DOHH2 (cell line): ENCODE results near the gene PIAS3.
A peak's percentile ranks its signal among the peaks of the same experiment; 100 is the strongest.

Experiments
- H3F3A ChIP-seq: fragments of 200-600 bp; sonication (generic), shearing (Covaris generic); 2 replicates; pipeline ENCODE4 v1.6.0; 2016; ENCODE audit warnings: antibody characterized with exemption, mild to moderate bottlenecking; ENCODE audit not compliant: control insufficient read depth, insufficient read depth
- H3K27ac ChIP-seq: fragments of 200-600 bp; sonication (generic); 2 replicates; pipeline ENCODE4 v1.5.1; 2014; ENCODE audit warnings: low read depth, mild to moderate bottlenecking, low read length, moderate library complexity
- H3K27me3 ChIP-seq: fragments of 200-600 bp; sonication (generic); 2 replicates; pipeline ENCODE4 v1.6.1; 2014; ENCODE audit warnings: mild to moderate bottlenecking, low read length, mixed read lengths; ENCODE audit not compliant: control insufficient read depth
- H3K36me3 ChIP-seq: fragments of 200-600 bp; sonication (generic); 2 replicates; pipeline ENCODE4 v1.6.1; 2014; ENCODE audit warnings: mild to moderate bottlenecking, low read length, moderate library complexity, mixed read lengths; ENCODE audit not compliant: control insufficient read depth
- H3K4me1 ChIP-seq: fragments of 200-600 bp; sonication (generic); 2 replicates; pipeline ENCODE4 v1.6.1; 2014; ENCODE audit warnings: mild to moderate bottlenecking, low read length, mixed read lengths; ENCODE audit not compliant: control insufficient read depth
- H3K4me2 ChIP-seq: fragments of 200-600 bp; sonication (generic); 2 replicates; pipeline ENCODE4 v1.6.0; 2014; ENCODE audit warnings: mild to moderate bottlenecking, low read length, moderate library complexity
- H3K4me3 ChIP-seq: fragments of 200-600 bp; sonication (generic); 2 replicates; pipeline ENCODE4 v1.5.1; 2014; ENCODE audit warnings: mild to moderate bottlenecking, low read length, mixed read lengths
- H3K79me2 ChIP-seq: fragments of 200-600 bp; sonication (generic); 2 replicates; pipeline ENCODE4 v1.6.1; 2014; ENCODE audit warnings: mild to moderate bottlenecking, low read length, mixed read lengths; ENCODE audit not compliant: control insufficient read depth
- H3K9me2 ChIP-seq: fragments of 200-600 bp; sonication (generic); replicated peaks from 2 replicates; pipeline ENCODE4 v1.6.1; 2014; ENCODE audit warnings: mild to moderate bottlenecking, low read length, mixed read lengths; ENCODE audit not compliant: control insufficient read depth
- H3K9me3 ChIP-seq: fragments of 200-600 bp; sonication (generic); 2 replicates; pipeline ENCODE4 v1.6.1; 2014; ENCODE audit warnings: antibody characterized with exemption, low read length, mixed read lengths; ENCODE audit not compliant: control insufficient read depth, insufficient read depth
- H4K20me1 ChIP-seq: fragments of 200-600 bp; sonication (generic); 2 replicates; pipeline ENCODE4 v1.6.0; 2014; ENCODE audit warnings: low read depth, mild to moderate bottlenecking, antibody characterized with exemption, low read length, moderate library complexity; ENCODE audit not compliant: control insufficient read depth, insufficient read depth
- CTCF ChIP-seq: fragments of 200-600 bp; sonication (generic); IDR thresholded peaks from one replicate; pipeline ENCODE4 v1.5.1; 2014; ENCODE audit warnings: antibody characterized with exemption, mild to moderate bottlenecking, low read depth, low read length; ENCODE audit not compliant: poor library complexity, severe bottlenecking
- EZH2phosphoT487 ChIP-seq: fragments of 200-600 bp; sonication (generic); IDR thresholded peaks from 2 replicates; pipeline ENCODE4 v1.6.1; 2017; ENCODE audit warnings: borderline replicate concordance, mild to moderate bottlenecking, antibody characterized with exemption, low read length, moderate library complexity, mixed read lengths

PIAS3 gene

DNA sequence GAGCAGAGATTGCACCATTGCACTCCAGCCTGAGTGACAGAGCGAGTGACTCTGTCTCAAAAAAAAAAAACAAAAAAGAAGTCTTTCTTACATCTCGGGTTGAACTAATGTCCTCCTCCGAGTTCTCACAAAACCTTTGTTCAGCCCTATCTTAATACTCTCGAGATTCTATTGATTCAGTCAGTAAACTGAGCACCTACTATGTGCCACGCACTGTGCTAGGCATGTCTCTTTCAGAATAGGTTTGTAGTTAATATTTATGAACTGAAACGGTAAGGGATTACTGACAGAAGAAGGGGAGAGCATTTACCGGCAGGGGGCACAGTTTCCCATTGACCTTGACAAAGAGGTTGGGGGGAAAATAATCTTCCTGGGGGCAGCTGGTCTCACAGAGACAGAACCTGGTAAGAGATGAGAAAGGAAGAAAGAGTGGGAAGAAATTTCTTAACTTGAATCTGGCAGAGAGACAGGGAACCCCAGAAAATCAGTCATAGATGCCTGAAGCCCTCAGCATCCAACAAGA lies 3.4 kb downstream of the PIAS3 start:
- Histone ChIP-seq H3K9me2 (no peaks in the 10 kb centered on the region), H3K79me2 (0 out of 2 replicates have a peak, but pooled peaks cover 3% of the 10 kb centered on the region), H3K9me3 (no peaks in the 10 kb centered on the region), H3K36me3 (peaks cover 8% of the 10 kb centered on the region), H3K27me3 (no peaks in the 10 kb centered on the region), H4K20me1 (no peaks in the 10 kb centered on the region), H3K4me3 (no peak overlapping the region), H3F3A (no peaks in the 10 kb centered on the region), H3K27ac (no peak overlapping the region), H3K4me1 (peaks cover 13% of the 10 kb centered on the region), H3K4me2 (no peak overlapping the region)
- peak; percentile 72 for TF ChIP-seq CTCF
- no peak for TF ChIP-seq EZH2phosphoT487

DNA sequence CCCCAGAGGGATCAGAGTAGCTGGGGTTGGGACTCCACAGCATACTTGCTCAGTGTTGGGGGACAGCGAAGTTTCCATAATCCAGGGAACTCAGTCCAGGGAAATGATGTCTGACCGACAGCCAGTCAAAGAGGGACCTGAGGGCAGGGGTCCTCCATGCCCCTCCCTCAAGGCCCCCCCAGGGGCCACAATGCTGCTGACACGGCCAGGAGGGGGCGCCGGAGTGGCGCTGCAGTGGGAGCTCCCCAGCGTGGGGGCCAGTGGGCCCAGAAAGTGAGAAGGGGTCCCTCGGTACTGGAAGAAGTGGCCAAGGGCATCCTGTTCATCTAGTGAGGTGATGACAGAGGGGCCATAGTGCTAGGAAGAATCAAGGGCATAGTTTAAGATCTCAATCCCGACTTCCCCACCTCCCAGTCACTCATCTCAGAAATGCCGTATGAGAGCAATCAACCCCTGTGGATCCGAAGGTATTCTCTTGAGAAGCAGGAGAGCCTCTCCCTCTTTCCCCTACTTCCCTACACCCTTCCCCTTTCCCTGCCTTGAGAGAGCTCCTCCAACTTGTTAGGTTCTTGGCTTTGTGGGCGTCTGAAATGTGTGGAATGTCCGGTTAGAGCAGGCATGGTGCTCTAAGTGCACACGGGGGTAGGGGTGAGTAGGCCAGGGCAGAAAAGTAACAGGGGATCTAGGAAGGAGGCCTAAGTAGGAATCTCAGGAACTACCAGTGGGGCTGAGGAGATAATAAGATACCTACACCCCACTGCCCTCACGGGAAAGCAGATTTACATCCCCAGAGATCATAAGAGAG lies 9.3 kb downstream of the PIAS3 start:
- no peak overlapping the region for H3K27ac ChIP-seq
- peaks cover 13% of the 10 kb centered on the region for H3K36me3 ChIP-seq
- H4K20me1 ChIP-seq, result no peaks in the 10 kb centered on the region
- H3K9me2 ChIP-seq, result no peaks in the 10 kb centered on the region
- peaks cover 8% of the 10 kb centered on the region for H3F3A ChIP-seq
- H3K4me2 ChIP-seq, result no peak overlapping the region
- no peak overlapping the region for H3K4me3 ChIP-seq
- H3K4me1 ChIP-seq, result peaks cover 21% of the 10 kb centered on the region
- TF ChIP-seq CTCF (peak; percentile 85), EZH2phosphoT487 (no peak)
- H3K27me3 ChIP-seq, result no peaks in the 10 kb centered on the region
- H3K79me2 ChIP-seq, result no peaks in the 10 kb centered on the region
- H3K9me3 ChIP-seq, result no peaks in the 10 kb centered on the region

GRCh38 chr1:145847827-145848226 lies 11.1 kb downstream of the PIAS3 start:
- no peaks in the 10 kb centered on the region for H3K27me3 ChIP-seq
- no peak for TF ChIP-seq CTCF
- no peak for TF ChIP-seq EZH2phosphoT487
- H3K4me1 ChIP-seq, result peaks cover 30% of the 10 kb centered on the region
- H3F3A ChIP-seq, result peaks cover 23% of the 10 kb centered on the region
- no peak overlapping the region for H3K27ac ChIP-seq
- H3K36me3 ChIP-seq, result peaks cover 23% of the 10 kb centered on the region
- no peak overlapping the region for H3K4me3 ChIP-seq
- no peaks in the 10 kb centered on the region for H3K79me2 ChIP-seq
- no peaks in the 10 kb centered on the region for H3K9me2 ChIP-seq
- H3K9me3 ChIP-seq, result no peaks in the 10 kb centered on the region
- no peak overlapping the region for H3K4me2 ChIP-seq
- H4K20me1 ChIP-seq, result no peaks in the 10 kb centered on the region
